GM12872 (cell line): Measurements from ENCODE around the gene FAM219B.

Experiments used
- CTCF ChIP-seq: IDR thresholded peaks from 3 replicates; pipeline ENCODE4 v1.5.1; 2011; ENCODE audit warnings: low read depth, mild to moderate bottlenecking, low read length, moderate library complexity; ENCODE audit not compliant: insufficient read depth

The FAM219B gene

GRCh38 chr15:74857671-74858368 lies 48.8 kb downstream of the FAM219B start:
- TF ChIP-seq CTCF, result no peak

GRCh38 chr15:74857082-74857655 lies 49.5 kb downstream of the FAM219B start:
- no peak for TF ChIP-seq CTCF

GRCh38 chr15:74856537-74856936 lies 50.1 kb downstream of the FAM219B start:
- no peak for TF ChIP-seq CTCF

GRCh38 chr15:74855857-74856256 lies 50.8 kb downstream of the FAM219B start:
- TF ChIP-seq CTCF, result no peak

- no peak for TF ChIP-seq CTCF
Observed at GRCh38 chr15:74854453-74855022, 52.1 kb downstream of the FAM219B start.

- TF ChIP-seq CTCF, result no peak
Observed at GRCh38 chr15:74851960-74852359, 54.7 kb downstream of the FAM219B start.

- no peak for TF ChIP-seq CTCF
Observed at GRCh38 chr15:74850393-74850792, 56.3 kb downstream of the FAM219B start.
